Dedifferentiated amniotic fluid mesenchymal stem cell (primary cell): ENCODE measurements around the gene B3GALT4.
A peak's percentile ranks its signal among the peaks of the same experiment; 100 is the strongest.
"Not testable (repeated sequence)": the region's sequence is repeated elsewhere in the genome, so short reads cannot be mapped to it uniquely, and the experiment has no call there.

Experiments used
- DNase-seq: peaks from one replicate; pipeline ENCODE4 v3.0.0-alpha.2; 2016; ENCODE audit errors: extremely low spot score

The B3GALT4 gene

GRCh38 chr6:33276864-33277662, at the start of gene B3GALT4:
Gene B3GALT4, plus strand, starts transcription at chr6:33277123. Its CDS starts 297 bp downstream, at chr6:33277420.
- DNase-seq: no peak

- no peak for DNase-seq
Measured at GRCh38 chr6:33235221-33235634, 41.7 kb upstream of the B3GALT4 start.

GRCh38 chr6:33236328-33236727, 40.6 kb upstream of the B3GALT4 start:
- DNase-seq: no peak

- DNase-seq: no peak
Measured at GRCh38 chr6:33236852-33237251, 40.1 kb upstream of the B3GALT4 start.

- DNase-seq: no peak
Measured at GRCh38 chr6:33237741-33238140, 39.2 kb upstream of the B3GALT4 start.

GRCh38 chr6:33241968-33242367, 35.0 kb upstream of the B3GALT4 start:
- DNase-seq: no peak

GRCh38 chr6:33243476-33243875, 33.4 kb upstream of the B3GALT4 start:
- no peak for DNase-seq

- peak; percentile 83 for DNase-seq
Measured at GRCh38 chr6:33247977-33248642, 28.8 kb upstream of the B3GALT4 start.

- DNase-seq: peak; percentile 46
Measured at GRCh38 chr6:33248643-33248931, 28.3 kb upstream of the B3GALT4 start.

- peak; percentile 99 for DNase-seq
Measured at GRCh38 chr6:33248932-33249731, 27.8 kb upstream of the B3GALT4 start.

GRCh38 chr6:33249732-33250630, 26.9 kb upstream of the B3GALT4 start:
- peak; percentile 71 for DNase-seq

GRCh38 chr6:33250731-33251130, 26.2 kb upstream of the B3GALT4 start:
- DNase-seq: no peak

GRCh38 chr6:33251395-33252012, 25.4 kb upstream of the B3GALT4 start:
- no peak for DNase-seq

GRCh38 chr6:33252759-33253158, 24.2 kb upstream of the B3GALT4 start:
- no peak for DNase-seq

GRCh38 chr6:33254591-33254990, 22.3 kb upstream of the B3GALT4 start:
- DNase-seq: no peak

- no peak for DNase-seq
Measured at GRCh38 chr6:33259032-33259431, 17.9 kb upstream of the B3GALT4 start.

GRCh38 chr6:33262490-33262889, 14.4 kb upstream of the B3GALT4 start:
- not testable (repeated sequence) for DNase-seq

- DNase-seq: no peak
Measured at GRCh38 chr6:33264015-33264414, 12.9 kb upstream of the B3GALT4 start.

GRCh38 chr6:33271117-33271467, 5.8 kb upstream of the B3GALT4 start:
- no peak for DNase-seq

GRCh38 chr6:33271468-33272274, 5.3 kb upstream of the B3GALT4 start, which contains the start of the genes RPS18 and VPS52:
Gene RPS18, plus strand, starts transcription at chr6:33272075. Its CDS starts 45 bp downstream, at chr6:33272120.
Gene VPS52, minus strand, starts transcription at chr6:33271876. Its CDS starts 201 bp downstream, at chr6:33271675.
- peak; percentile 100 for DNase-seq
